Loucy (cell line): ENCODE data around the gene NODAL.

ENCODE experiments used
- H2AFZ ChIP-seq: fragments of 200-600 bp; sonication (generic); 2 replicates; pipeline ENCODE4 v1.6.0; 2016; ENCODE audit warnings: antibody characterized with exemption, mild to moderate bottlenecking, low read length, moderate library complexity
- H3F3A ChIP-seq: fragments of 200-600 bp; 2 replicates; pipeline ENCODE4 v1.6.0; 2016; ENCODE audit warnings: antibody characterized with exemption, low read depth, mild to moderate bottlenecking
- H3K27me3 ChIP-seq: fragments of 200-600 bp; sonication (generic); 2 replicates; pipeline ENCODE4 v1.6.1; 2014; ENCODE audit warnings: low read length, mild to moderate bottlenecking; ENCODE audit not compliant: insufficient read depth, poor library complexity, severe bottlenecking
- H3K36me3 ChIP-seq: fragments of 200-600 bp; sonication (generic); 2 replicates; pipeline ENCODE4 v1.6.1; 2016; ENCODE audit warnings: low read length; ENCODE audit not compliant: insufficient read depth
- H3K4me1 ChIP-seq: fragments of 200-600 bp; sonication (generic); 2 replicates; pipeline ENCODE4 v1.5.1; 2014; ENCODE audit warnings: low read length, mild to moderate bottlenecking; ENCODE audit not compliant: insufficient read depth, poor library complexity, severe bottlenecking
- H3K4me2 ChIP-seq: fragments of 200-600 bp; sonication (generic); 2 replicates; pipeline ENCODE4 v1.6.0; 2014; ENCODE audit warnings: antibody characterized with exemption, low read length, low read depth, mild to moderate bottlenecking; ENCODE audit not compliant: poor library complexity, severe bottlenecking
- H3K4me3 ChIP-seq: fragments of 200-600 bp; sonication (generic); 2 replicates; pipeline ENCODE4 v1.5.1; 2014; ENCODE audit warnings: low read length, mild to moderate bottlenecking, mixed read lengths; ENCODE audit not compliant: poor library complexity, severe bottlenecking
- H3K79me2 ChIP-seq: fragments of 200-600 bp; sonication (generic); 2 replicates; pipeline ENCODE4 v1.6.1; 2014; ENCODE audit warnings: low read length; ENCODE audit not compliant: insufficient read depth
- H3K9ac ChIP-seq: fragments of 200-600 bp; sonication (generic); 2 replicates; pipeline ENCODE4 v1.6.0; 2014; ENCODE audit warnings: mild to moderate bottlenecking, low read depth, low read length, moderate library complexity; ENCODE audit not compliant: poor library complexity, severe bottlenecking
- H3K9me2 ChIP-seq: fragments of 200-600 bp; sonication (generic); replicated peaks from 2 replicates; pipeline ENCODE4 v1.6.1; 2016; ENCODE audit warnings: low read depth, low read length, mixed read lengths
- H3K9me3 ChIP-seq: fragments of 200-600 bp; sonication (generic); 2 replicates; pipeline ENCODE4 v1.6.1; 2014; ENCODE audit warnings: mild to moderate bottlenecking, antibody characterized with exemption, low read length, low read depth; ENCODE audit not compliant: insufficient read depth
- H4K20me1 ChIP-seq: fragments of 200-600 bp; sonication (generic); 2 replicates; pipeline ENCODE4 v1.6.0; 2014; ENCODE audit warnings: antibody characterized with exemption, low read length, mild to moderate bottlenecking; ENCODE audit not compliant: insufficient read depth, poor library complexity, severe bottlenecking
- CTCF ChIP-seq: fragments of 200-600 bp; sonication (generic); conservative IDR thresholded peaks from 2 replicates; pipeline ENCODE4 v1.5.1; 2014; ENCODE audit warnings: mild to moderate bottlenecking, antibody characterized with exemption, low read length
- EZH2phosphoT487 ChIP-seq: fragments of 200-600 bp; IDR thresholded peaks from 2 replicates; pipeline ENCODE4 v1.6.1; 2018; ENCODE audit warnings: antibody characterized with exemption, mild to moderate bottlenecking, moderate library complexity, borderline replicate concordance

The NODAL gene

GRCh38 chr10:70445718-70446657, 4.5 kb upstream of the NODAL start:
- Histone ChIP-seq H3K36me3 (no peaks in the 10 kb centered on the region), H4K20me1 (no peaks in the 10 kb centered on the region), H3F3A (no peaks in the 10 kb centered on the region), H3K4me2 (no peak overlapping the region), H3K27me3 (no peaks in the 10 kb centered on the region), H3K9me2 (no peaks in the 10 kb centered on the region), H2AFZ (no peak overlapping the region), H3K79me2 (no peaks in the 10 kb centered on the region), H3K4me3 (no peak overlapping the region), H3K4me1 (no peaks in the 10 kb centered on the region), H3K9me3 (no peaks in the 10 kb centered on the region), H3K9ac (no peak overlapping the region)
- TF ChIP-seq EZH2phosphoT487 (no peak), CTCF (no peak)

- Histone ChIP-seq H3K36me3 (no peaks in the 10 kb centered on the region), H3K4me3 (no peak overlapping the region), H3K9ac (no peak overlapping the region), H3F3A (no peaks in the 10 kb centered on the region), H3K4me2 (no peak overlapping the region), H2AFZ (no peak overlapping the region), H3K79me2 (no peaks in the 10 kb centered on the region), H3K27me3 (no peaks in the 10 kb centered on the region), H3K9me3 (no peaks in the 10 kb centered on the region), H3K9me2 (no peaks in the 10 kb centered on the region), H4K20me1 (no peaks in the 10 kb centered on the region), H3K4me1 (no peaks in the 10 kb centered on the region)
- no peak for TF ChIP-seq CTCF
- TF ChIP-seq EZH2phosphoT487, result no peak
Observed at GRCh38 chr10:70444744-70445143, 3.3 kb upstream of the NODAL start.

- no peaks in the 10 kb centered on the region for H3K27me3 ChIP-seq
- no peak overlapping the region for H3K4me2 ChIP-seq
- H3K4me1 ChIP-seq, result no peaks in the 10 kb centered on the region
- H3K9me2 ChIP-seq, result no peaks in the 10 kb centered on the region
- no peak overlapping the region for H3K9ac ChIP-seq
- H2AFZ ChIP-seq, result no peak overlapping the region
- H3K9me3 ChIP-seq, result no peaks in the 10 kb centered on the region
- no peaks in the 10 kb centered on the region for H4K20me1 ChIP-seq
- H3K36me3 ChIP-seq, result no peaks in the 10 kb centered on the region
- H3K79me2 ChIP-seq, result no peaks in the 10 kb centered on the region
- H3K4me3 ChIP-seq, result no peak overlapping the region
- no peaks in the 10 kb centered on the region for H3F3A ChIP-seq
- TF ChIP-seq EZH2phosphoT487, result no peak
- no peak for TF ChIP-seq CTCF
Observed at GRCh38 chr10:70442332-70442988, 979 bp upstream of the NODAL start.
